ENCODE measurements around the gene RASSF8.

The RASSF8 gene

GRCh38 chr12:26125400-26126339 lies 167.2 kb downstream of the RASSF8 start:
- peak overlapping the region; percentile 10 for H3K4me3 ChIP-seq (ENCODE audit: insufficient read depth, low read length, poor library complexity, severe bottlenecking)
- H3K36me3 ChIP-seq (ENCODE audit: low read length) = no peaks in the 10 kb centered on the region
- no peaks in the 10 kb centered on the region for H3K9me3 ChIP-seq (ENCODE audit: insufficient read depth, low read length)
- peak overlapping the region; percentile 28 for H3K4me2 ChIP-seq (ENCODE audit: low read depth, low read length, poor library complexity, severe bottlenecking)
- TF ChIP-seq EZH2phosphoT487 (conservative IDR thresholded peaks at IDR 0.05; ENCODE audit: low read length) = no peak
- TF ChIP-seq CTCF (IDR thresholded peaks at IDR 0.05; ENCODE audit: insufficient read depth, low read length, poor library complexity, severe bottlenecking) = no peak
- H3F3A ChIP-seq (ENCODE audit: insufficient read depth) = no peaks in the 10 kb centered on the region
- H3K27me3 ChIP-seq (ENCODE audit: low read length) = no peaks in the 10 kb centered on the region
- no peaks in the 10 kb centered on the region for H3K9me2 ChIP-seq (replicated peaks; ENCODE audit: insufficient read depth, low read length)
- H3K79me2 ChIP-seq (ENCODE audit: insufficient read depth, low read length) = no peaks in the 10 kb centered on the region
- H4K20me1 ChIP-seq (ENCODE audit: low read depth, low read length) = no peaks in the 10 kb centered on the region
- H3K27ac ChIP-seq (ENCODE audit: low read depth, low read length) = no peak overlapping the region
- H2AFZ ChIP-seq (ENCODE audit: low read depth, low read length, severe bottlenecking) = no peak overlapping the region
- H3K9ac ChIP-seq (ENCODE audit: low read length) = no peak overlapping the region

- no peaks in the 10 kb centered on the region for H3K9me3 ChIP-seq (ENCODE audit: insufficient read depth, low read length)
- no peaks in the 10 kb centered on the region for H4K20me1 ChIP-seq (ENCODE audit: low read depth, low read length)
- H2AFZ ChIP-seq (ENCODE audit: low read depth, low read length, severe bottlenecking) = no peak overlapping the region
- peak overlapping the region; percentile 28 for H3K4me2 ChIP-seq (ENCODE audit: low read depth, low read length, poor library complexity, severe bottlenecking)
- H3K9me2 ChIP-seq (replicated peaks; ENCODE audit: insufficient read depth, low read length) = no peaks in the 10 kb centered on the region
- TF ChIP-seq CTCF (IDR thresholded peaks at IDR 0.05; ENCODE audit: insufficient read depth, low read length, poor library complexity, severe bottlenecking) = no peak
- TF ChIP-seq EZH2phosphoT487 (conservative IDR thresholded peaks at IDR 0.05; ENCODE audit: low read length) = no peak
- H3K4me3 ChIP-seq (ENCODE audit: insufficient read depth, low read length, poor library complexity, severe bottlenecking) = peak overlapping the region; percentile 10
- H3K36me3 ChIP-seq (ENCODE audit: low read length) = no peaks in the 10 kb centered on the region
- H3K79me2 ChIP-seq (ENCODE audit: insufficient read depth, low read length) = no peaks in the 10 kb centered on the region
- no peaks in the 10 kb centered on the region for H3K27me3 ChIP-seq (ENCODE audit: low read length)
- no peak overlapping the region for H3K27ac ChIP-seq (ENCODE audit: low read depth, low read length)
- H3K9ac ChIP-seq (ENCODE audit: low read length) = no peak overlapping the region
- H3F3A ChIP-seq (ENCODE audit: insufficient read depth) = no peaks in the 10 kb centered on the region
These were observed 168.1 kb downstream of the RASSF8 start for GRCh38 chr12:26126340-26127284.

GRCh38 chr12:26127404-26127803 lies 168.9 kb downstream of the RASSF8 start:
- Histone ChIP-seq H3K4me2 (ENCODE audit: low read depth, low read length, poor library complexity, severe bottlenecking) (no peak overlapping the region), H3K4me3 (ENCODE audit: insufficient read depth, low read length, poor library complexity, severe bottlenecking) (no peak overlapping the region), H3K9ac (ENCODE audit: low read length) (no peak overlapping the region), H3K27me3 (ENCODE audit: low read length) (no peaks in the 10 kb centered on the region), H3K27ac (ENCODE audit: low read depth, low read length) (no peak overlapping the region), H4K20me1 (ENCODE audit: low read depth, low read length) (no peaks in the 10 kb centered on the region), H3K9me3 (ENCODE audit: insufficient read depth, low read length) (no peaks in the 10 kb centered on the region), H3K36me3 (ENCODE audit: low read length) (no peaks in the 10 kb centered on the region), H3K9me2 (replicated peaks; ENCODE audit: insufficient read depth, low read length) (no peaks in the 10 kb centered on the region), H2AFZ (ENCODE audit: low read depth, low read length, severe bottlenecking) (no peak overlapping the region), H3F3A (ENCODE audit: insufficient read depth) (no peaks in the 10 kb centered on the region), H3K79me2 (ENCODE audit: insufficient read depth, low read length) (no peaks in the 10 kb centered on the region)
- TF ChIP-seq CTCF (IDR thresholded peaks at IDR 0.05; ENCODE audit: insufficient read depth, low read length, poor library complexity, severe bottlenecking) = no peak
- no peak for TF ChIP-seq EZH2phosphoT487 (conservative IDR thresholded peaks at IDR 0.05; ENCODE audit: low read length)

Data from SU-DHL-6 (cell line).